Fibroblast of skin of left biceps (primary cell): ENCODE measurements around the gene TEX19.

Experiments
- DNase-seq, 2 experiments: peaks; one replicate each; pipeline ENCODE4 v3.0.0-alpha.2; 2013; ENCODE audit warnings: low read depth in 2 of 2

Gene TEX19

GRCh38 chr17:82389379-82389778 lies 30.3 kb downstream of the TEX19 start:
- DNase-seq = no peak

- DNase-seq = no peak
Measured at GRCh38 chr17:82390015-82390859, 31.2 kb downstream of the TEX19 start.

- DNase-seq = no peak
Measured at GRCh38 chr17:82390860-82391435, 31.9 kb downstream of the TEX19 start.

- DNase-seq = no peak
Measured at GRCh38 chr17:82391496-82392066, 32.5 kb downstream of the TEX19 start.

GRCh38 chr17:82392209-82392920 lies 33.3 kb downstream of the TEX19 start:
- DNase-seq = no peak

GRCh38 chr17:82392941-82393340 lies 33.9 kb downstream of the TEX19 start:
- DNase-seq = no peak

GRCh38 chr17:82394278-82394677 lies 35.2 kb downstream of the TEX19 start:
- no peak for DNase-seq

- DNase-seq = peak; percentile 96
Measured at GRCh38 chr17:82396601-82397435, 37.8 kb downstream of the TEX19 start.

GRCh38 chr17:82397449-82398335 lies 38.6 kb downstream of the TEX19 start:
- DNase-seq = no peak

GRCh38 chr17:82399041-82399441 lies 40.0 kb downstream of the TEX19 start:
- DNase-seq = peak; percentile 92

GRCh38 chr17:82399601-82400101 lies 40.6 kb downstream of the TEX19 start:
- no peak for DNase-seq

GRCh38 chr17:82400206-82400605 lies 41.2 kb downstream of the TEX19 start:
- DNase-seq = no peak

- DNase-seq = no peak
Measured at GRCh38 chr17:82400830-82401229, 41.8 kb downstream of the TEX19 start.

GRCh38 chr17:82402865-82403264 lies 43.8 kb downstream of the TEX19 start:
- DNase-seq = no peak

- DNase-seq = no peak
Measured at GRCh38 chr17:82403662-82404660, 44.9 kb downstream of the TEX19 start.

- DNase-seq = no peak
Measured at GRCh38 chr17:82405051-82405450, 46.0 kb downstream of the TEX19 start.

- DNase-seq = no peak
Measured at GRCh38 chr17:82406131-82406671, 47.2 kb downstream of the TEX19 start.

GRCh38 chr17:82407255-82407654 lies 48.2 kb downstream of the TEX19 start:
- no peak for DNase-seq
